ENCODE results near the gene USP15. TPM values are rescaled to one million over a fixed set of nuclear protein-coding genes. Genes with fewer than 3 reads are reported as not detected.

USP15 gene
- total RNA-seq, 2 experiments from 2014 or later = 118 to 137 TPM

DNA sequence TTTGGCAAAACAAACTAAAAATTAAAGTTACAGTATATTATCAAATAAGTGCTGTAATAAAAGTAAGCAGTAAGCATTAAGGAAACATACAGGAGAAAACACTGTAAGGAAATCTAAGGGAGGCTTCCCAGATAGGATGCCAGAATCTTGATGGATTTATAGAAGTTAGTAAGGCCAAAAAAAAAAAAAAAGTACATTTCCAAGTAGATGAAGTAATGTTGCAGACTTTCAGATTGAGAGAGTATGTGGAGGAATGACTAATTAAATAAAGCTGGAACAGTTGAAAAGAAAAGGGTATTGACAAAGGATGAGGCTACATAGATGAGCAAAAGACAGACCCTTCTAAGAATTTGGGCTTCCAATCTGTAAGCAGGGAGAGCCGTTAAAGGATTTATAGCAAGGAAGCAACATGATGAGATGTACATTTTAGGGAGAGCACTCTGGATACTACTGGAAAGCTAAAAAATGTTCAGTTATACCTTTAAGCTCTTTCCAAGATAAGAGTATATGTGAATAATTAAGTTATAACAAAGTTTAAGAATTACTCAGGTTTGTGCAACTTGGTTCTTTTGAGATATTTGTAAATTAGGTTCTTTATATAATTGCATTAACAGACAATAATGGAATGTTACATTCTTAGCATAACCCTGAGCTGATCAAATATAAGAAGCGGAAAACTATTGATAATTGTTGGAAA lies 119.0 kb downstream of the USP15 start:
- no peak for DNase-seq
- peaks cover 25% of the 10 kb centered on the region for H3K4me1 Mint-ChIP-seq
- H3K36me3 Mint-ChIP-seq = peaks cover 14% of the 10 kb centered on the region
- no peaks in the 10 kb centered on the region for H3K9me3 Mint-ChIP-seq
- no peak overlapping the region for H3K4me3 Mint-ChIP-seq
- H3K27ac Mint-ChIP-seq = peak overlapping the region; percentile 4
- no peaks in the 10 kb centered on the region for H3K27me3 Mint-ChIP-seq

DNA sequence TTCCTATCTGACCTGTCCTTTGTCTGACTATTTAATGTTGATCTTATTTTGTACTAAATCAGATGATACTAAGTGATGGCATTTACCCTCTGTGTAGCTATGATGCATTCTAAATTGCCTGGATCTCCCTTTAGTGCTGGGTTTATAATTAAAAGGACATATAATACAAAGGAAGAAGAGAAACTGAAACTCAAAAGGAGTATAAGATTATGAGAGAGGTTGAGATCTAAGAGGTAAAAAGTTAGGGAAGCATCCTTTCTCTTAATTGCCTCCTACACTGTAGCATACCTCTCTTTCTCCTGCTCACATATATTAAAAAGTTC lies 119.5 kb downstream of the USP15 start:
- Mint-ChIP-seq H3K27me3 (no peaks in the 10 kb centered on the region), H3K27ac (no peak overlapping the region), H3K9me3 (no peaks in the 10 kb centered on the region), H3K36me3 (peaks cover 14% of the 10 kb centered on the region), H3K4me1 (peaks cover 25% of the 10 kb centered on the region), H3K4me3 (no peak overlapping the region)
- DNase-seq = no peak

DNA sequence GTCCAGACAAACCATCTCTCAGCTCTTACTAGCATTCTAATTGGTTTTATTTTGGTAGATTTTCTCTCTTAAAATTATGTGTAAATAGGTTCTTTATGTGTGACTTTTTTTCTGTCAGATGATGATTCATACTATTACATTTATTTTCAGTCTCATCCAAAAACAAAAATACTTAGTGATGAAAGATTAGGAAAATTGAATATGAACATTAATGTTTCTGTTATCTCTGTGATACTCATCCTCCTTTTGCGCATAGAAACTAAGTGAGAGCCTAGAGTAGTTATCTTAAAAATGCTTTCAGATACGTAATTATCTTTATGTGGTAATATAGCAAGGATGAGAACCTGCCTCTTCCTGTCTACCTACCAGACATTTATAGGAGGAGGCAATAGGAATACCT lies 122.3 kb downstream of the USP15 start:
- Mint-ChIP-seq H3K27me3 (no peaks in the 10 kb centered on the region), H3K27ac (peak overlapping the region; percentile 12), H3K9me3 (no peaks in the 10 kb centered on the region), H3K36me3 (peaks cover 18% of the 10 kb centered on the region), H3K4me1 (peaks cover 17% of the 10 kb centered on the region), H3K4me3 (no peak overlapping the region)
- no peak for DNase-seq

DNA sequence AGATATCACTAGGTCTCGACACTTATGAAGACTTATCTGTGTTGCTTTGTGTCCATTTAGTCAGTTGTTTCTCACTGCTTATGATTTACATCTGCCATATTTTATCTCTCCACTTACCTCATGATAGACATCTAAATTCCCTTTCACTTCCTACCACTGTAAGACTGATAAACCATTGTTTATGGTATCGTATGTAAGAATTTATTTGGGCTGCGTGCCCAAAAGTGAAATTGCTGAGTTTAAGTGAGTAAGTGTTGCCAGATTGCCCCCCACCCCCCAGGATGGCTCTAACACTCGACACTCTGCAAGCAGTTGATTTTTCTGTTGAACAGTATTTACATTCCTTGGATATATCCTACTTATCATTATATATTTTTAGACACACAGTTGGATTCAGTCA lies 136.5 kb downstream of the USP15 start:
- H3K36me3 Mint-ChIP-seq = peaks cover 30% of the 10 kb centered on the region
- no peak overlapping the region for H3K4me3 Mint-ChIP-seq
- H3K27me3 Mint-ChIP-seq = no peaks in the 10 kb centered on the region
- peaks cover 4% of the 10 kb centered on the region for H3K4me1 Mint-ChIP-seq
- H3K9me3 Mint-ChIP-seq = no peaks in the 10 kb centered on the region
- H3K27ac Mint-ChIP-seq = no peak overlapping the region
- no peak for DNase-seq

DNA sequence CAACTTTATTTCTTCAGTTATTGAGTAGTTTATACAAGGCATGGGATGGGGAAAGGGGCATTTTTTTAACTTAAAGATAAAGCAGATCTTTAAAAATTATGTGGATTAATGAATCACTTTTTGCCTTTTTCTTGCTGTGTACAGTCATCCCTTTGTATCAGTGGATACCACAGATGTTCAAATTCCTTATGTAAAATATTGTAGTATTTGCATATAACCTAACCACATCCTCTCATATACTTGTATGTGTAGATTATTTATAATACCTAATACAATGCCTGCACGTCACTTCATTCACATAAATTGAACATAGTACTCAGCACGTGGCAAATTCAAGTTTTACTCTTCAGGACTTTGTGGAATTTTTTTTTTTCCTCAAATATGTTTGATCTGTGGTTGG lies 139.9 kb downstream of the USP15 start:
- Mint-ChIP-seq H3K4me1 (peaks cover 24% of the 10 kb centered on the region), H3K36me3 (peaks cover 39% of the 10 kb centered on the region), H3K9me3 (no peaks in the 10 kb centered on the region), H3K27ac (no peak overlapping the region), H3K4me3 (no peak overlapping the region), H3K27me3 (no peaks in the 10 kb centered on the region)
- no peak for DNase-seq

DNA sequence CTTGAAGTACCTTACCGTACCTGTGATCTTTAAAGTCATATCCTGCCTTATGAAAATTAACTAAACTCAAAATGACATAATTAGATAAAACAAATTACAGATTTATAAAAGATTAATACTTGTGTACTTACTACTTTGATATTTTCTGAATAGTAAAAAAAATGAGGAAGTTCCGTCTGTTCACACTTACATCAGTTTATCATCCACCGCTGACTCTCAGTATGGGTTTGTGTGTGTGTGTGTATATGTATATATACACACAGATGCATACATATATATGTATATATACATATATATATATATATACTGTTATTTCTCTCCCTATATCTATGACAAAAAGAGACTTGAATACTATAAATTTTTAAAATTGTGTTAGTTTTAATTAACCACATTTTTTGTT lies 141.4 kb downstream of the USP15 start:
- DNase-seq = no peak
- no peak overlapping the region for H3K27ac Mint-ChIP-seq
- H3K4me1 Mint-ChIP-seq = peaks cover 24% of the 10 kb centered on the region
- H3K36me3 Mint-ChIP-seq = peaks cover 36% of the 10 kb centered on the region
- H3K4me3 Mint-ChIP-seq = no peak overlapping the region
- no peaks in the 10 kb centered on the region for H3K27me3 Mint-ChIP-seq
- no peaks in the 10 kb centered on the region for H3K9me3 Mint-ChIP-seq

DNA sequence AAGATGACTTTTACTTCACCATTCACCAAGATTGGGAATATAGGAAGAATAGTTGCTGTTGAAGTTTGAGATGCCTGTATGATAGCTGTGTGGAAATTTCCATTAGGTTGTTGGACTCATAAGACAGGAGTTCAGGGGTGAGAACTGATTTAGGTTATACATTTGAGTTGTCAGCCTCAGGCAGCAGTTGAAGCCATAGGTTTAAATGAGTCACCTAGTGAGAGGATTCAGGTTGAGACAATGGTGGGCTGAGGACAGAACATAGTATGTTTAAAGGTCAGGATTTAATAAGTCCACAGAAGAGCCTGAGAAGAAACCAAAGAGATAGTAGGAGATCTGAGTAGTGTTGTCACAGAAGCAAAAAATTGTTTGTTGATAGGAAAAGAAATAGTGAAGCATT lies 142.8 kb downstream of the USP15 start:
- Mint-ChIP-seq H3K9me3 (no peaks in the 10 kb centered on the region), H3K4me1 (peaks cover 24% of the 10 kb centered on the region), H3K4me3 (no peak overlapping the region), H3K27me3 (no peaks in the 10 kb centered on the region), H3K36me3 (peaks cover 39% of the 10 kb centered on the region), H3K27ac (peak overlapping the region; percentile 74)
- DNase-seq = peak; percentile 6

DNA sequence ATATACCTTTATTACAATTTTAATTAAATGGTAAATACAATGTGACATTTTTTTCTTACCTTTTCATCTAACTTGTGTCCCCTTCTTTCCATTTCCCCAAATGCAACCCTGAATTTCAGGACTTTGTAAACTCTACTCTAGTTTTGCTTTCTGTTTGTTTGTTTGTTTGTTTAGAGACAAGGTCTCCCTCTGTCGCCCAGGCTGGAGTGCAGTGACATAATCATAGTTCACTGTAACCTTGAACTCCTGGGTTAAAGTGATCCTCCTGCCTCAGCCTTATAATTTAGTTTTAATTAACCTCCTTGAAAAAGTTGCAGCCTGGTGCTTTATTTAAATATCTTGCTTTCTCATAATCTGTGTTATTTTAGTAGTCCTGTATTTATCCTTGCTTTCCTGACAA lies 147.4 kb downstream of the USP15 start:
- no peak for DNase-seq
- no peaks in the 10 kb centered on the region for H3K27me3 Mint-ChIP-seq
- no peak overlapping the region for H3K4me3 Mint-ChIP-seq
- H3K4me1 Mint-ChIP-seq = peaks cover 14% of the 10 kb centered on the region
- H3K27ac Mint-ChIP-seq = peak overlapping the region; percentile 74
- no peaks in the 10 kb centered on the region for H3K9me3 Mint-ChIP-seq
- peaks cover 35% of the 10 kb centered on the region for H3K36me3 Mint-ChIP-seq

DNA sequence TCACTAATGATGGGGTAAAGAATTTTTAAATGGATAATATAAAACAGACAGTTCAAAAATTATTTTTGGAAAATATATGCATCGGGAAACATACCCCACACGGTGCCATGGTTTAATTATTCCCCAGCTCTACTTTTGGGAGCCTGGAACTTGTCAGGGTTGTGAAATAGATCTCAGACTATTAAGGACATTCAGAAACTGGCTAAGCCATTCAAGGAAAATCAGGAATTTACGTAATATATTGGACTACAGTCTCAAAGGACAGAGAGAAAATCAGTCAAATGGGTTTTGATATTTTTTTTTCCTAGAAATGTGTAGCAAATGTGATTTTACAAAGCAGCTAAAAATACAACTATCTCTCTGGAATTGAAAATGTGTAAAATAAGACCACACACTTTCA lies 148.9 kb downstream of the USP15 start:
- H3K9me3 Mint-ChIP-seq = no peaks in the 10 kb centered on the region
- no peaks in the 10 kb centered on the region for H3K27me3 Mint-ChIP-seq
- H3K27ac Mint-ChIP-seq = no peak overlapping the region
- H3K36me3 Mint-ChIP-seq = peaks cover 28% of the 10 kb centered on the region
- no peak overlapping the region for H3K4me3 Mint-ChIP-seq
- H3K4me1 Mint-ChIP-seq = peaks cover 3% of the 10 kb centered on the region
- no peak for DNase-seq

DNA sequence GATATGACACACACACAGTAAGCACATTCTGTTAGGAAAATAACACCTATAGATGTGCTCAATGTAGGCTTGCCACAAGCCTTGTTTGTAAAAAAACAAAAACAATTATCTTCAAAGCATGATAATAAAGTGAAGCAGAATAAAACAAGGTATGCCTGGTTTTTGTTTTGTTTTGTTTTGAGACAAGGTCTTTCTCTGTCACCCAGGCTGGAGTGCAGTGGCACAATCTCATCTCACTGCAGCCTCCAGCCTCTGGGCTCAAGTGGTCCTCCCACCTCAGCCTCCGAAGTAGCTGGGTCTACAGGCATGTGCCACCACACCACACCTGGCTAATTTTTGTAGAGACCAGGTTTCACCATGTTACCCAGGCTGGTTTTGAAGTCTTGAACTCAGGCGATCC lies 154.0 kb downstream of the USP15 start:
- Mint-ChIP-seq H3K4me3 (no peak overlapping the region), H3K4me1 (peaks cover 4% of the 10 kb centered on the region), H3K27me3 (no peaks in the 10 kb centered on the region), H3K36me3 (peaks cover 17% of the 10 kb centered on the region), H3K27ac (no peak overlapping the region), H3K9me3 (peaks cover 2% of the 10 kb centered on the region)
- no peak for DNase-seq

DNA sequence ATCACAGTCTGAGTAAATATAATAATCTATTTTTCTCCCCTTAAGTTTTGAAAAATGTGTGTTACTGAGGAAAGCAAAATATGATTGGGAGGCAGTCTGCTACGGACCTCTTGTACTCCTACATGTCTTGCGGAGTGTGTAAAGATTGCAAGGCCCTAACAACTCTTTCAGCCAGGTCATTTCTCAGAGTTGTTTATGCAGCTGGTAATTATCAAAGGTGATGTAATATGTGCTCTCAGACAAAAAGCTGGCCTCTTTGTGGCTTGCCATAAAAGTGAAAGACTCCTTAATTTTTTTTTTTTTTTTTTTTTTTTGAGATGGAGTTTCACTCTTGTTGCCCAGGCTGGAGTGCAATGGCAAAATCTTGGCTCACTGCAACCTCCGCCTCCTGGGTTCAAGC lies 165.9 kb downstream of the USP15 start:
- no peaks in the 10 kb centered on the region for H3K4me1 Mint-ChIP-seq
- H3K36me3 Mint-ChIP-seq = peaks cover 8% of the 10 kb centered on the region
- H3K9me3 Mint-ChIP-seq = peaks cover 29% of the 10 kb centered on the region
- no peak overlapping the region for H3K4me3 Mint-ChIP-seq
- no peak for DNase-seq
- no peak overlapping the region for H3K27ac Mint-ChIP-seq
- peaks cover 11% of the 10 kb centered on the region for H3K27me3 Mint-ChIP-seq

DNA sequence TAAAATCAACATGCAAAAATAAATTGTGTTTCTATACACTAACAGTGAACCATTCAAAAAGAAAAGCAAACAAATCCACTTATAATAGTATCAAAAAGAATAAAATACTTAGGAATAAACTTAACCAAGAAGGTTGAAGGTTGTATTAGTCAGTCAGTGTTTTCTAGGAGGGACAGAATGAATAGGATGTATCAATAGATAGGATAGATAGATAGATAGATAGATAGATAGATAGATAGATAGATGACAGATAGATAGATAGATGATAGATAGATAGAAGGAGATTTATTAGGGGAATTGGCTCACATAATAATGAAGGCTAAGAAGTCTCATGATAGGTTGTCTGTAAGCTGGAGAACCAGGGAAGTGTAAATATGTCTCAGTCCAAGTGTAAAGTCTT lies 169.3 kb downstream of the USP15 start:
- DNase-seq = no peak
- peaks cover 13% of the 10 kb centered on the region for H3K9me3 Mint-ChIP-seq

DNA sequence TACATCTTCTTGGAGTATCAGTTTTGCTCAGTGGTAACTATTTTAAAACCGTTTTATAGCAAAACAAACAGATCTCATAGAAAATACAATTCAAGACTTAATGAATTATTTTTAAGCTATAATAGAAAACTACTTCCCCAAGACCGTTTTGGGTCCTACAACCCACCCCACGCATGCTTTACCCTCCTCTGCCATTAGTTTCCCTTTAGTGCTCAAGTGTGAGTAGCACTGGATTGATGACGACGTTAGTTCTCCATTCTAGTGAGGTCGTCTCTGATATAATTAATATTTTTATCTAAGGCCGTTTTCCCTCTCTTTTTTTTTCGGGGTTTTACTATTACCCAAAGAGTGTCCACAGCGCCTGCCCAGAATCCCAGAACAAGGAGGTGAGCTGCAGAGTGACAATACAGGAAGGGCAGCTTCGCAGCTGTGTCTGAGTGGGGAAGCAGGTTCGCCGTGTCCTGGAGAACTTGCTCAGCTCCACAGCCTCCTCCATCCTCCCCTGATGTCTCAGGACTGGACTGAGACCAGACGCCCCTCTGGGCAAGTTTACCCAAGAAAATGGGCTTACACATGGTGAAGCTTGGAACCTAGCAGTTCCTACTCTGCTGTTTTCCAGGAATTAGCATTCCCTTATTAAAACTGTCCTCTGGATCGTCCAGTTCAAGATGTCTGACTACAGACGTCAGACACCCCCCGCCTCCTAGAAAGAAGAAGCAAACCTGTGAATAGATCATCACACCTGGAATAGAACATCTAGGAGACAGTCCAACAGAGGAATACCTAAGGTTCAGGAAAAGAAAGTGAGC lies 174.5 kb downstream of the USP15 start:
- DNase-seq = no peak
- Mint-ChIP-seq H3K4me3 (peak overlapping the region; percentile 75), H3K27ac (no peak overlapping the region), H3K9me3 (no peaks in the 10 kb centered on the region), H3K36me3 (no peaks in the 10 kb centered on the region), H3K27me3 (peaks cover 55% of the 10 kb centered on the region), H3K4me1 (peaks cover 9% of the 10 kb centered on the region)

More for the DNA sequence above, 169.3 kb downstream of the USP15 start:
- Mint-ChIP-seq H3K4me3 (no peak overlapping the region), H3K27me3 (peaks cover 31% of the 10 kb centered on the region), H3K4me1 (peaks cover under 1% of the 10 kb centered on the region), H3K36me3 (peaks cover 8% of the 10 kb centered on the region), H3K27ac (no peak overlapping the region)

DNA sequence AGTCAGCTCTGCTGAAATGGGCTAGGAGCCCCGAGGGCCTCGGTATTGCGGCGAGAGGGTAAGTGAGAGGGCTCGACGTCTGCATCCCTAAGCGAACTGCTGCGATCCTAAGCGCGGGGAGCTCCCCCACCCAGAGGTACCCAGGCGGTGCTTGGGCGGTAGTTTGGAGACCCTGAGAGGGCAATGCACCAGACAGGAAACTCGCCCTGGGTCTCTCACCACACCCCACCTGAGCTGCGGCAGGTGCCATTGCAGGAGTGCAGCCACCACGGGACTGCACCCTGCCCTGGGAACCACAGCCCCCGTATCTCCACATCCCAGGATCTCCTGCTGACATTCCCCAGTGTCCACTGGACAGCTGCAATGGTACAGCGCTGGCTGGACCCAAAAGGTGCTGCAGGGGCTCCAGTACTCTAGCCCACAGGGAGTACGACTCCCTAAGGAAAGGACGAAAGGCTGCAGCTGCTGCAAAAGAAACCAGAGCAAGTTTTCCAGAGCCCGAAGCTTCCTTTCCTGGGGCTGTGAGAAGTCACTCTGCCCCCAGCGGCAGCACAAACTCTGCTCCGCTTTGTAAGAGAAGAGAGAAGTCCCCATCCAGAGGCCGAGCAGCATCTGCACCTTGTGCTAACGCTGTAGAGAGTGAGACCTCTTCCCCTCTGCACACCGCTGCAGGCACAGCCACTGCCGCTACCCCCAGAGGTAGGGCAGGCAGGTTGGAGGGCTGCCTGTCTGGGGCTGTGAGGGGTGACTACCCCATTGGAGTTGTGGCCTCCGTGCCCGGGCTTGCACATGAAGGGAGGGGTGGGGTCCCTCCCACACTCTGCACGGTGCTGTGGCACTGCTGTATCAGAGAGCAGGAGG lies 175.3 kb downstream of the USP15 start:
- peaks cover 51% of the 10 kb centered on the region for H3K27me3 Mint-ChIP-seq
- peak overlapping the region; percentile 75 for H3K4me3 Mint-ChIP-seq
- peak; percentile 38 for DNase-seq
- no peaks in the 10 kb centered on the region for H3K36me3 Mint-ChIP-seq
- H3K9me3 Mint-ChIP-seq = no peaks in the 10 kb centered on the region
- H3K4me1 Mint-ChIP-seq = peaks cover 9% of the 10 kb centered on the region
- H3K27ac Mint-ChIP-seq = no peak overlapping the region

DNA sequence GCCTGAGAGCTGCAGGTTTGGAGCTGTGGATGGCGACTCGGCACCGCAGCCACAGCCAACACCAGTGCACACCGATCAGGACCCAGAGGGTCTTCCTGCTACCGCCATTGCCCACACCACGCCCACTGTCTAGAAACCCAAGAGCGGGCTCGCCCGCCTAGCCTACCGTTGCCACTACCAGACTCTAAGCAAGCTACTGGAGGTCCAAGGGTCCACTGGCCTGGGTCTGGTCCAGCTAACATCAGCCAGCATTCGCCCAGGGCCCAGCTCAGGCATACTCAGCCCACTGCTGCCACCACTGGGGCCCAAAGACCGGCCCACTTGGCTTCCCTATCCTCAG lies 175.9 kb downstream of the USP15 start:
- Mint-ChIP-seq H3K36me3 (no peaks in the 10 kb centered on the region), H3K27ac (no peak overlapping the region), H3K4me3 (peak overlapping the region; percentile 75), H3K9me3 (peaks cover 5% of the 10 kb centered on the region), H3K27me3 (peaks cover 45% of the 10 kb centered on the region), H3K4me1 (peaks cover 9% of the 10 kb centered on the region)
- no peak for DNase-seq

All from activated naive CD8-positive, alpha-beta T cell treated with anti-CD3 and anti-CD28 coated beads for 36 hours (primary cell).